NCI-H526 treated with DMSO at 0.1 percent for 48 hours (cell line): ENCODE results near the gene C1orf53.
A peak's percentile ranks its signal among the peaks of the same experiment; 100 is the strongest.
"Not testable (repeated sequence)": the region's sequence is repeated elsewhere in the genome, so short reads cannot be mapped to it uniquely, and the experiment has no call there.

Experiments
- DNase-seq: peaks from one replicate; lab custom pipeline; 2025; lab: John Stamatoyannopoulos, UW

Gene C1orf53

GRCh38 chr1:197921235-197922069 is 19.0 kb downstream of the C1orf53 start:
- no peak for DNase-seq

DNA sequence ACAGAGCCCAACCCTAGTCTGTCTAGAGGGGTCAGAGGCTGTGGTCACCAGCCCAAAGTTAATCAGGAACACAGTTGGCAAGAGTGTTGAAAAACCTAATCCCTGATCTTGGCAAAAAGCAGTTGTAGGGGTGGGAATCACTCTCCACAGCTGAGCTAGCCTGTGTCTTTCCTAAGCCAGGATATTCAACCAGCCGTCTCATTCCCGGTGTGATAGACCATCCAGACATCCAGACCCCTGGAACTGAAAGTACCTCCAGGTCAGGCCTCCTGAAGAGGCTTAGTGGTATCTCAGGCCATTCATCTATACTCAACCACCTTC is 19.6 kb downstream of the C1orf53 start:
- DNase-seq: no peak

GRCh38 chr1:197923038-197923437 is 20.6 kb downstream of the C1orf53 start:
- DNase-seq: no peak

GRCh38 chr1:197924516-197925123 is 22.2 kb downstream of the C1orf53 start:
- DNase-seq: no peak

DNA sequence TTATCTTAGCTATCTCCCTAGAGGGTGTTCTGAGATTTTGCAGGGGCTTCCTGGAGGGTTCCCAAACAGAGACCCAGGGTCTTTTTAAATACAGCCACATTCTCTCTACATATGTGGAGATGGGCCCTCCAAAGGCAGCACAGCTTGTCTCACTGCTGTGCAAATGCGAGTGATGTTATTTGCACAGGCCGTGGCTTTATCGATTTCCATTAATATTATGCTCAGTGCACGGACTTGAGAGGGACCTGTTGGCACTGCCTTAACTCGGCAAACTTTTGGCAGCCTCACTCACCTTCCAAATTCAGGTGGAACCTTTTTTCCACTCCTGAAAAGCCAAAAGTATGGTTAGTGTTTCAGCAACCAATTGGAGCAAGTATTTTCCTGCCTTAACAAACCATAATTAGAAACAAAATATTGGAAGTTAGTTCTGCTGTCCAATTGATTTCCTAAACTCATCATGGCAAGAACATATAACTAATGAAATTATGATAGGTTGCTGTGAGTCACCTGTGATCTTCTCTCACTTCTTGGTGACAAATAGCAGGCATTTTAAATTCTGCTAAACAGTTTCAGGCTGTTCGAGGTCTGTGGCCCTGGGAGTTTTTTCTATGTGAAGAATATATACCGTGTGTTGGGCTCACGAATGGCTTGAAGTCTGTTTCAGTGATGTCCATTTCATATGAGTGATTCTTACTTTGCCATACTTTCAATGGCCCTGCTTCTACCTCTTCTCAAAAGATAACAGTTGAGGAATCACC is 25.7 kb downstream of the C1orf53 start:
- DNase-seq: no peak

- no peak for DNase-seq
Measured at GRCh38 chr1:197928849-197929336, 26.5 kb downstream of the C1orf53 start.

- DNase-seq: no peak
Measured at GRCh38 chr1:197933016-197933415, 30.6 kb downstream of the C1orf53 start.

DNA sequence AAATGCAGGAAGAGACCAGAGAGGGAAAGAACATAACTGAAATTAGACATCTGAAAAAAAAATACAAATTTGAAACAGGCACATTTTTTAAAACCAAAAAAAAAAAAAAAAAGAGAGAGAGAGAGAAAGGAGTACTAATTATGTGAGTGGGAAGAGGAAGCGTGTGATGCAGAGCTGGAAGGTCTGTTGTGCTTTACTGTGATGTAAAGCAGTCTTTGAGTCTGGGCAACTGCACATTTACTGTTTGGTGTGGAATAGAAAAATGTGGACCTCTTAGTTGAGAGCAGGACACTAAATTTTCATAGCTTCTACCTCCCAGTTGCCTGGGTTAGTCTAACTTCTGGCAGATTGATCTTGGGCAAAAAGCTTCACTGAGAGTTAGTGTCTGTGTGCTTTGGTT is 31.2 kb downstream of the C1orf53 start:
- DNase-seq: no peak

GRCh38 chr1:197937381-197937780 is 35.0 kb downstream of the C1orf53 start:
- DNase-seq: no peak

DNA sequence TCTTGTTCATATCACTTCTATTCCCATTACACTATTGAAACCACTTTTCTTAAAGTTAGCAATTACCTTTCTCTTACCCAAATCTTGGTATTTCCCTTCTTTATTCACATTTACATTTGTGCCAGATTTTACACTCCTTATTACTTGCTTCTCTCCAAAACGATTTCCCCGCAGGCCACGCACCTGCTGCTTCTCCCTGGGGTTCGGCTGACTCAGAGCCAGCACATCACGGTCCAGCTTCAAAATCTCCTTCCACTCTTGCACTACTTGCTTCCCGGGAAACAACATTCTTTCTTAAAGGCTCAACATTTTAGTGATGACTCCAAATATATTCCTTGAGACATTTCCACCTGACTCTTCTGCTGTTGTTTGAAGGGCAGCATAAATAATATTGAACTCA is 35.5 kb downstream of the C1orf53 start:
- no peak for DNase-seq

DNA sequence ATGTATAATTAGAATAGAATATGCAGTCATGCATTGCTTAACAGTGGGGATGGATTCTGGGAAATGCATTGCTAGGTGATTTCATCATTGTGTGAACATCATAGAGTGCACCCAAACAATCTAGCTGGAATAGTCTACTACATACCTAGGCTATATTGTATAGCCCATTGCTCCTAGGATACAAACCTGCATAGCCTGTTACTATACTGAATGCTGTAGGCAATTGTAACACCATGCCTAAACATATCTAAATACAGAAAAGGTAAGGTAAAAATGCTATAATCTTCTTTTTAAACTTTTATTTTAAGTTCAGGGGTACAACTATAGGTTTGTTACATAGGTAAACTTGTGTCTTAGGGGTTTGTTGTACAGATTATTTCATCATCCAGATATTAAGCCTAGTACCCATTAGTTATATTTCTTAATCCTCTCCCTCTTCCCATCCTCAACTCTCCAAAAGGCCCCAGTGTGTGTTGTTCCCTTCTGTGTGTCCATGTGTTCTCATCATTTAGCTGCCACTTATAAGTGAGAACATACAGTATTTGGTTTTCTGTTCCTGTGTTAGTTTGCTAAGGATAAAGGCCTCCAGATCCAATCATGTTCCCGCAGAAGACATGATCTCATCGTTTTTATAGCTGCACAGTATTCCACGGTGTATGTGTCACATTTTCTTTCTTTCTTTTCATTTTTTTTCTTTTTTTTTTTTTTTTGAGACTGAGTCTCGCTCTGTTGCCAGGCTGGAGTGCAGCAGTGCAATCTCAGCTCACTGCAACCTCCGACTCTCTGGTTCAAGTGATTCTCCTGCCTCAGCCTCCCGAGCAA is 36.9 kb downstream of the C1orf53 start:
- not testable (repeated sequence) for DNase-seq

GRCh38 chr1:197942042-197942441 is 39.6 kb downstream of the C1orf53 start:
- DNase-seq: no peak

DNA sequence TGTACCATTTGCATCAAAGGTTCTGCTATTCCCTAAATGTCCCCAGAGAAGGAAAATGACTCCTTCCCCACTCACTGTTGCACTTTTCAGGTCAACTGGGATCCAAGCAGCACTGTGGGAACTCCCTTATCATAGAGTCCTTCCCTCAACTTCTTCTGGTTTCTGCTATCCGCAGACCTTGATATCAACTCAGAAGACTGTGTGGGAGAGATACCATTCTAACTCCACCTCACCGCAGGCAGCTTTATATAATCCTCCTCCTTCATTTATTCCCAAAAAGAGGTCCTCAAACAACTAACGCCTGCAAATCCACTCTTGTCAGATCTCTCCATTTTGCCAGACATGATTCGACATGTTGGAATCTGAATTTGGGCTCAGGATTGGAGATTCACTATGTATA is 42.1 kb downstream of the C1orf53 start:
- no peak for DNase-seq

DNA sequence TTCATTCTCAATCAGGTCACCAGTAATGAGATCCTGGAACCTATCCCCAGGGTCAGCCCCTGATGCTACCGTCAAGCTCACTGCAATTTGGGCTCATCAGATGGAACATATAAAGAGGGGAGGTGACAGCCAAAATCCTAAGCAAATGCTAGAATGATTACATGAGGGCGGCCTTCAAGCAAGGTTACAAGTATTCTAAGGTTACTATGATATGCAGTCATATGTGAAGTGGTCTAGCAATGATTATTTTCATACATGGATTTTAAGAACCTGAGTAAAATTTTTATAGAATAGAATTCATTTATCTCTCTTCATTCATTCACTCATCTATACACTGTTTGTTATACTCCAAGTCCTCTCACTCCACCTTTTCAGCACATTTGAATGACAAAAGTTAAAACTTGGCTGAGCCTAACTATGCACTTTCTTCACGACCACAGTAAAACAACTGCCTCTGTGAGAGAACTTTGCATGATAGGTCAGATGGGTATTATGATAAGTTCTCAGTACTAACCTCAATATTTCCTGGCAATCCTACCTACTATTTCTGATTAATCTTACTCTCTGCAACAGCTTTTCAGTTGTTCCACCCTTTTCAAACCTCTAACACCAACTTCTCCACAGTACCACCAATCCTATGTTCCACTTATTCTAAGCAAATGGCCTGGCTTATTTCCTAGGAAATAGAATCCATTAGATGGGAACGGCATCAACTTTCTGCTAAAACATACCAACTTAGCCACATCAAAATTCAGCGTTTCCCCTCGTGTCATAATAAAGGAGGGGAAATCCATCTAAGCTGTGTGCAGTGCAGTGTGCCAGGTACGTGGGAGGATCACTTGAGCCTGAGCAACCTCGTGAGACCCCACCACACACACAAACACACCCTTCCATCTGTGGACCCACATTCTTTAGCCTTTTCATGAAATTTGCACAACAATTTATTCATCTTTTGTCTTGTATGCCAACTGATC is 46.8 kb downstream of the C1orf53 start:
- DNase-seq: no peak

GRCh38 chr1:197951089-197951488 is 48.7 kb downstream of the C1orf53 start:
- DNase-seq: peak; percentile 17

- no peak for DNase-seq
Measured at GRCh38 chr1:197951617-197952175, 49.3 kb downstream of the C1orf53 start.

DNA sequence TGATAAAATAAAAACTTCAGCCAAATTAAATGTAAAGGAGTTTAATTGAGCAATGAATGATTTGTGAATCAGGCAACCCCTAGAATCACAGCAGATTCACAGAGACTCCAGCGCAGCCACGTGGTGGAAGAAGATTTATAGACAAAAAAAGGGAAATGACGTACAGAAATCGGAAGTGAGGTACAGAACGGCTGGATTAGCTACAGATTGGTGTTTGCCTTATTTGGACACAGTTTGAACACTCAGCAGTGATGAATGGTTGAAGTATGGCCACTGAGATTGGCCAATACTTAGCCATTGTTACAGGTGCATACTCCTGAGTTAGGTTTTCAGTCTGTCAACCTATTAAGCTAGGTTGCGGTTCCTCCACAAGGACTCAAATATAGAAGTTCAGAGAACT is 51.0 kb downstream of the C1orf53 start:
- not testable (repeated sequence) for DNase-seq

DNA sequence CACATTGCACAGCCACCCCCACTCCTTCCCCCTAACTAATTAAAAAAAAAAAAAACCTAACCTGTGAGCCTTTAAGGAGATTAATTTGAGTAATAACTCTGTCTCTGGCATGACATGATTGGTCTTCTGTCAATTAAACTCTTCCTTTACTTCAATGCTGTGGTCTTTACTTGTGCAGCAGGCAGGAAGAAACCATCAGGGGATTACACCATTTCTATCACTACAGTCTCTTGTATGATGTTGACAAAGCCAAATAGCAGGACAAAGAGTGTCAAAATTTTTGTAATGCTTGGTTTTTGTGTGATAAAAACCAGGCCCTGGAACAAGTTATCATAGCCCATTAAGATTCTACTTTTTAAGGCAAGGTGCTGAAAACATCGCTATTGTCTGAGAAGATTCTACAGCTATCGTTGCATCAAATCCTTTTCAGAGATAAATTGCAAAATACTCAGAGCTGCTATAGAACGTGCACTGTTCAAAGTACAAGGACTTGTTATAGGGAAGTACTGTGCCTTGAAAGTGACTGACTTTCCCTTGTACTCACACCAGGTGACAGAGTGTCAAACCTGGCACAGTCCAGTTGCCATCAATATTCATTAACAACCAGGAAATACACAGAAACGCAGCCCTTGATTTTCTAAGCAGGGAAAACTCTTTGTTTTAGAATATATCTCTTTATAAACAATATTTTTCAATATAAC is 52.4 kb downstream of the C1orf53 start:
- no peak for DNase-seq

GRCh38 chr1:197955486-197956394 is 53.3 kb downstream of the C1orf53 start:
- DNase-seq: no peak
